ENCODE results near the gene HEXA. TPM values are rescaled to one million over a fixed set of nuclear protein-coding genes. Genes with fewer than 3 reads are reported as not detected.

Gene HEXA
- total and polyA plus RNA-seq, 2 of the 8 experiments (the other 6 are each of a cell fraction or from before 2014, with no cell fraction given), result 52.5 to 73.7 TPM

GRCh38 chr15:72313448-72313840 lies 62.4 kb downstream of the HEXA start:
- H3K4me2 ChIP-seq (ENCODE audit: insufficient read depth in 1 of 2, low read depth in 2 of 2, low read length in 2 of 2), result no peak overlapping the region
- peaks cover 3 to 15% (median 10%) of the 10 kb centered on the region in 4 experiments; a peak in 6 of 7 replicates for H3K27me3 ChIP-seq (replicated peaks in 1 of 4; ENCODE audit: control insufficient read depth in 3 of 4, extremely low read depth in 1 of 4, insufficient read depth in 3 of 4, low read length in 3 of 4)
- no peak overlapping the region for H3K4me3 ChIP-seq (ENCODE audit: extremely low read depth in 1 of 4, insufficient read depth in 2 of 4, low read depth in 3 of 4, low read length in 4 of 4)
- no peak overlapping the region for H3K56ac ChIP-seq (replicated peaks; ENCODE audit: insufficient read length, low read depth, low read length)
- no peak overlapping the region for H4K5ac ChIP-seq (ENCODE audit: insufficient read length, low read depth, low read length)
- H3K9me3 ChIP-seq (ENCODE audit: insufficient read depth in 2 of 2, low read depth in 1 of 2, low read length in 1 of 2), result no peaks in the 10 kb centered on the region
- FAIRE-seq, result no peak
- no peak overlapping the region for H3K23ac ChIP-seq (ENCODE audit: insufficient read length)
- no peak overlapping the region for H4K91ac ChIP-seq (replicated peaks; ENCODE audit: insufficient read length, low read length)
- H3K27ac ChIP-seq (ENCODE audit: low read depth, low read length), result no peak overlapping the region
- H3K14ac ChIP-seq (ENCODE audit: insufficient read length), result no peak overlapping the region
- no peak for DNase-seq (ENCODE audit: low read depth in 1 of 2, low spot score in 2 of 2)
- H3K4ac ChIP-seq (replicated peaks; ENCODE audit: insufficient read length, low read depth, low read length), result no peak overlapping the region
- WGBS, 2 experiments (ENCODE audit: extremely low coverage in 1 of 2, insufficient coverage in 1 of 2, insufficient read length in 1 of 2, insufficient replicate concordance in 2 of 2, low coverage in 1 of 2, low lambda C conversion rate in 2 of 2, missing lambda C conversion rate in 1 of 2), result 70% methylated on average over 2 of the region's 2 CpGs; no CpG with 5 or more reads in 1 of the 2 experiments
- H3K18ac ChIP-seq (ENCODE audit: extremely low read depth, low read length), result no peak overlapping the region
- no peak overlapping the region for H2AK5ac ChIP-seq (ENCODE audit: low read depth, low read length)
- H2AFZ ChIP-seq (ENCODE audit: low read length), result no peak overlapping the region
- POLR2A ChIA-PET (ENCODE audit: partially characterized antibody), result no interaction called here
- H2BK12ac ChIP-seq (ENCODE audit: low read depth, low read length), result no peak overlapping the region
- no peak overlapping the region for H2BK120ac ChIP-seq (replicated peaks; ENCODE audit: low read depth, low read length)
- H3K36me3 ChIP-seq (ENCODE audit: control insufficient read depth in 2 of 4, insufficient read depth in 4 of 4, low read length in 3 of 4), result no peaks in the 10 kb centered on the region
- CTCF ChIA-PET (ENCODE audit: partially characterized antibody), result interaction anchor here (0.6 to 4.6 kb wide), 20 partner anchors 9 to 386 kb away, joined by 3 to 30 read pairs (median 4); no protein-coding TSS in a partner anchor
- no peaks in the 10 kb centered on the region for H3K79me1 ChIP-seq (ENCODE audit: low read depth, low read length)
- H4K8ac ChIP-seq (ENCODE audit: extremely low read depth, insufficient read depth, low read length), result no peak overlapping the region
- no peaks in the 10 kb centered on the region for H3K4me1 ChIP-seq (replicated peaks in 1 of 4; ENCODE audit: control insufficient read depth in 3 of 4, insufficient read depth in 4 of 4, low read length in 3 of 4)
- no peak overlapping the region for H3K9ac ChIP-seq (replicated peaks in 1 of 4; ENCODE audit: extremely low read depth in 1 of 4, low read depth in 3 of 4, low read length in 3 of 4)
- no peaks in the 10 kb centered on the region for H4K20me1 ChIP-seq (replicated peaks in 1 of 2; ENCODE audit: control insufficient read depth in 1 of 2, insufficient read depth in 2 of 2, low read length in 2 of 2)
- H2BK20ac ChIP-seq (ENCODE audit: low read length), result no peak overlapping the region
- H3K23me2 ChIP-seq (ENCODE audit: low read depth, low read length), result no peaks in the 10 kb centered on the region
- H2BK15ac ChIP-seq (ENCODE audit: low read length), result no peak overlapping the region
- no peaks in the 10 kb centered on the region for H3K79me2 ChIP-seq (ENCODE audit: control insufficient read depth in 1 of 2, insufficient read depth in 2 of 2, low read length in 2 of 2)
- no peak overlapping the region for H2BK5ac ChIP-seq (ENCODE audit: low read depth, low read length)
- no peak for TF ChIP-seq SUZ12 (IDR thresholded peaks at IDR 0.05; ENCODE audit: low read length)
- no peak for TF ChIP-seq KDM1A (IDR thresholded peaks at IDR 0.05; ENCODE audit: borderline replicate concordance, low read length)
- TF ChIP-seq BACH1 (IDR thresholded peaks at IDR 0.05; ENCODE audit: low read length), result no peak
- TF ChIP-seq TAF7 (optimal IDR thresholded peaks at IDR 0.05; ENCODE audit: borderline replicate concordance, low read depth, low read length), result no peak
- no peak for TF ChIP-seq MAFK (IDR thresholded peaks at IDR 0.05; ENCODE audit: low read depth, low read length)
- no peak for TF ChIP-seq EGR1 (IDR thresholded peaks at IDR 0.05; ENCODE audit: borderline replicate concordance, low read depth, low read length)
